RPMI7951 (cell line): ENCODE data around the gene GAP43. TPM values are rescaled to one million over a fixed set of nuclear protein-coding genes. Genes with fewer than 3 reads are reported as not detected.

Experiments used
- DNase-seq: peaks from one replicate; pipeline ENCODE4 v3.0.0-alpha.2; 2012; ENCODE audit warnings: low read depth
- total RNA-seq: library from RNA; depleted of rRNA; stranded (reverse); fragments of >200 nt; shearing (Covaris generic); gene quantifications from 2 replicates; pipeline ENCODE4 v1.2.3, GENCODE V29; 2014

GAP43 gene
- total RNA-seq, 1 experiment from 2014 or later, result 0.12 TPM

GRCh38 chr3:115662356-115662755, 39.0 kb downstream of the GAP43 start:
- DNase-seq, result no peak

DNA sequence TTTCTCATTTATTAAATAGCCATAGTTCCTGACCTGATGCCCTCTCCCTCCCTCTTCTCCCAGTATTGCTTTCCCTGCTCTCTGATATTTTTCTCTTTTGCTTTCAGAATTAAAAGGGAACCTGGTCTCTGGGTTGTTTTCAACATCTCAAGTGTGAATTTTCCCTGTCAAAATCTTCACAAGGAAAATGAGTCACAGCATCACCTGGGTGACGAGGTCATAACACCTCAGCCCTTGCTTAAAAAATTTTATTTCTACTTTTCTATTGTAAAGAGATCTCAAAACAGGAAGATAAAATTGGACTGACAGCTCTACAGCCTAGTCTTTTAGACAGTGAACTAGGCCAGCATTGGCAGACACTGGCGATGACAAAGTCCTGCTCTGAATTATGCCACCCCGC, 40.1 kb downstream of the GAP43 start:
- DNase-seq, result no peak

- no peak for DNase-seq
Measured at GRCh38 chr3:115666081-115666480, 42.8 kb downstream of the GAP43 start.

GRCh38 chr3:115666920-115667737, 43.8 kb downstream of the GAP43 start:
- DNase-seq, result no peak

- DNase-seq, result no peak
Measured at GRCh38 chr3:115667738-115668065, 44.4 kb downstream of the GAP43 start.

DNA sequence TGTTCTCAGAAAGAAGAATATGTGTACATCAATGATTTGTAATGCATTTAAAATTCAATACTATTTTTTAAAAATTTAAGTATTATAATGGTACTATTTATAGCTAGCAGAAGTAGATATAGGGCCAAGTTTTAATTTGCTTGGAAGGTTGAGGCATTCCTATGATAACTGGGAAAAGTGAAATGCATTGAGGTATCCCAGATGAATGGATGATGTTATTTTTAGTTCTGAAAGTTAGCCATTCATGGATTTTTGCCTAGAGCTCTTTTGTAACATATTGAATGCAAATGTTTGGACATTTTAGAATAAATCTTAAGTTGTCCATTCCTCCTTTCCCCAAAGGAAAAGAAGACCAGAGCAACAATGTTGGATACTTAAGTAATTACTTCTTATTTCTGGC, 47.6 kb downstream of the GAP43 start:
- DNase-seq, result no peak

GRCh38 chr3:115671761-115672455, 48.6 kb downstream of the GAP43 start:
- peak; percentile 29 for DNase-seq

GRCh38 chr3:115673881-115674280, 50.6 kb downstream of the GAP43 start:
- no peak for DNase-seq

DNA sequence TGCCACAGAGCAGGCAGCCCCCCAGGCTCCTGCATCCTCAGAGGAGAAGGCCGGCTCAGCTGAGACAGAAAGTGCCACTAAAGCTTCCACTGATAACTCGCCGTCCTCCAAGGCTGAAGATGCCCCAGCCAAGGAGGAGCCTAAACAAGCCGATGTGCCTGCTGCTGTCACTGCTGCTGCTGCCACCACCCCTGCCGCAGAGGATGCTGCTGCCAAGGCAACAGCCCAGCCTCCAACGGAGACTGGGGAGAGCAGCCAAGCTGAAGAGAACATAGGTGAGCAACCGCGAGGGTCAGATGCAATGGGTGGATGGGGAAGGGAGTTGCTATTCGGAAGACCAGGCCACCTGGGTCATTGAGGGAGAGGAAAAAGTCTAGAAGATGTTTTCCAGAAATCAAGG, 53.0 kb downstream of the GAP43 start:
- no peak for DNase-seq

- peak; percentile 59 for DNase-seq
Measured at GRCh38 chr3:115680803-115681345, 57.6 kb downstream of the GAP43 start.

DNA sequence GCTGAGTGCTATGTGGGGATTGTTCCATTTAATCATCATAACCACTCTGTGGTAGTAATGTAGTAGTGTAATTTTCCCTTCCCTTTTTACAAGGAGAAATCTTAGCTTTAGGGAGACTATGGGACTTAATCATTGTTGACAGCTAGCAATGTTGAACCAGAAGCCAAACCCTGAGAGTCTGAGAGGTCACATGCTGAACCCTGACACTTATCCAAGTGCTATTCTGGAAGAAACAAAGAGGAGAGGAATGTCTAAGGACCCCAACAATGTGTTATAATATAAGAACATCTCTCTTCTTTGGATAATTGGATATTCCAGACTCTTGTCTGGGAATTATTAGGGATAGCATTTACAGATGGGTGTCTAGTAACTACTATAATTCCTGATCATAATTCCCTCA, 58.4 kb downstream of the GAP43 start:
- DNase-seq, result no peak

GRCh38 chr3:115683305-115683704, 60.0 kb downstream of the GAP43 start:
- DNase-seq, result no peak

DNA sequence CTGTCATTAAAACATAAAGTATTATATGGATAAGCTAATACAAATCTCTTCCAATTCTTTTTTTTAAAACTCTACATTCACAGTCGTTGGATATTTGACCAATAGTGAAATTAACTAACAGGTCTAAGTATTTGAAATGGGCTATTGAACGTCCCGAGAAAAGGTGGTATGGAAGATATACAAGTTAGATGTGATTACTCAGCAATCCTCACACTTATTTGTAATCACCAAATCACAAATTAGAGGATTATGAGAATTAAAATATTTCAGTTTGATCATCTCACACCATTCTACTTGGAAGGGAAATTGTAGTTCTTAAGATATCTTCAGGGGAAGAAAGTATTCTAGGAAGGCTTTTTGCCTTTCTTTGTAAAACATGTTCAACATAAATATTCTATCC, 60.5 kb downstream of the GAP43 start:
- no peak for DNase-seq

DNA sequence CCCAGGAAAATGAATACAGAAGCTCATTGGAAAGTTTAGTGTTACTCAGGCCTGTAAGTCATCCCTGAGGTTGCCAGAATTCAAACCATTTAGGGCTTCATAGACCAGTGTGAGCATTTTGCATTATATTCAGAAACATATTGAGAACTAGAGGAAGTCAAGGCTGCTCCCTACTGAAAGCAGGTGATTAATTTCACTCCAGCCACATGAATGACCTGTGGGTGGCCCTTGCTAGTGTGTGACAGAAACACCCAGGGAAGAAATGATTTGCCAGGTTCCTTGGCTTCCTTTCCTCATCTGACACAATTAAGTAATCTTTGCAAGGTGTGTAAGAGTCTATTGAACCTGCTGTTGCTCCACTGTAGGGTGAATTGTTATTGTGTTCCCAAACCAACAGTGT, 61.8 kb downstream of the GAP43 start:
- DNase-seq, result no peak

DNA sequence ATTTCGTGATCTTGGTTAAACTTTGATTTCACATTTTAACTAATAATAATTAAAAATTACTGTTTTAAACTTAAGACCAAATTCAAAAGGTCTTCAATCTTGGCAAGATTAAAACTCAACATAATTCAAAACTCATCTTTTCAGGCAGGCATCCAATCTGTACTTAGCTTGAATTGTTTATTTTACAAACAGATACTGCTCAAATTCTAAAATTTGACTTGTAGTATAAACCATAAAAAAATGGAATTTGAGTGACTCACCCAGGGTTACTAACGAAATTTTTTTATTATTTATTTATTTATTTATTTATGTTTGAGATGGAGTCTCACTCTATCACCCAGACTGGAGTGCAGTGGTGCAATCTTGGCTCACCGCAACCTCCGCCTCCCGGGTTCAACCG, 64.4 kb downstream of the GAP43 start:
- no peak for DNase-seq

GRCh38 chr3:115688418-115688817, 65.1 kb downstream of the GAP43 start:
- DNase-seq, result no peak

- no peak for DNase-seq
Measured at GRCh38 chr3:115689928-115690327, 66.6 kb downstream of the GAP43 start.

DNA sequence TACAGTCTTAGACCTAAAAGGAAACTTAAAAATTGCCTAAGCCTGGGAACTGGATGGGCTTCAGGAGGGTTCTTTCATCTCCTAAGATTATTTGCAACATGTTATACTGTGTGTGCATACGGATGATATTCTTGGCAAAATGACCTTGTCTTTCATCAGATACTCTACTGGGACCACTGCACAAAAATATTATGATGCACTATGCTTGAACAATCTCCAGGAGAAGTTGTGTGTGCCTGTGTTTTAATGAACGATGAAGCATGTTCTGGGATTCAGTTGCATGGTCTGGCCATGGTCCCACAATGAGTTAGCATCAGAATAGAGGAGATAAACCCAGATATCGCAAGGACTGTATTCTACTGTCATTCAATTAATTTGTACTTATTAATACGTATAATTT, 68.7 kb downstream of the GAP43 start:
- no peak for DNase-seq

- peak; percentile 78 for DNase-seq
Measured at GRCh38 chr3:115692887-115693524, 69.7 kb downstream of the GAP43 start.

DNA sequence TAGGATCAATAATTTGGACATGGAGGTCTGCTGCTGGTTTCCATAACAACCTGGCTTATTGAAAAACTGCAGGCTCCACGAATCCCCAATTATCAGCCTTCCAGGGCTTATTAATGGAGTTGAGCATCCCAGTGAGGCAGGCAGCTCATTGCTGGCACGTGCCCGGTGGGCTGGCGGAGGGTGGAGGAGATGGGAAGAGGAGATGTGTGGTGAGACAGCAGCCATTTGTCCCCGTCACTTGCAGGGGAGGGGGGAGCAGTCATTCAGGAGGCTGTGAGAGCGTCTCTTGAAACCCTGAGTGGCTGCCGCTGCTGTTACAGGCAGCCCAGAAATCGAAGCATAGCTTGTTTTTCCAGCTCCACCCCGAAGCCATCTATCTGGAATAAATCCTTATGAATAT, 70.6 kb downstream of the GAP43 start:
- no peak for DNase-seq

- DNase-seq, result no peak
Measured at GRCh38 chr3:115695090-115695489, 71.8 kb downstream of the GAP43 start.

- DNase-seq, result peak; percentile 77
Measured at GRCh38 chr3:115697263-115698053, 74.1 kb downstream of the GAP43 start.
